Measurements from ENCODE around the gene TRIM3.

Gene TRIM3

GRCh38 chr11:6481012-6481923 lies 7.5 kb upstream of the TRIM3 start, which contains the start of the genes ARFIP2 and TIMM10B:
ARFIP2 (minus strand) TSS chr11:6481331; CDS start chr11:6480421, 910 bp downstream.
TIMM10B (plus strand) TSS chr11:6481501; CDS start chr11:6481517, 16 bp downstream.
- DNase-seq (ENCODE audit: low read depth in 2 of 2, low spot score in 1 of 2) = peak; percentile 91 to 94

DNA sequence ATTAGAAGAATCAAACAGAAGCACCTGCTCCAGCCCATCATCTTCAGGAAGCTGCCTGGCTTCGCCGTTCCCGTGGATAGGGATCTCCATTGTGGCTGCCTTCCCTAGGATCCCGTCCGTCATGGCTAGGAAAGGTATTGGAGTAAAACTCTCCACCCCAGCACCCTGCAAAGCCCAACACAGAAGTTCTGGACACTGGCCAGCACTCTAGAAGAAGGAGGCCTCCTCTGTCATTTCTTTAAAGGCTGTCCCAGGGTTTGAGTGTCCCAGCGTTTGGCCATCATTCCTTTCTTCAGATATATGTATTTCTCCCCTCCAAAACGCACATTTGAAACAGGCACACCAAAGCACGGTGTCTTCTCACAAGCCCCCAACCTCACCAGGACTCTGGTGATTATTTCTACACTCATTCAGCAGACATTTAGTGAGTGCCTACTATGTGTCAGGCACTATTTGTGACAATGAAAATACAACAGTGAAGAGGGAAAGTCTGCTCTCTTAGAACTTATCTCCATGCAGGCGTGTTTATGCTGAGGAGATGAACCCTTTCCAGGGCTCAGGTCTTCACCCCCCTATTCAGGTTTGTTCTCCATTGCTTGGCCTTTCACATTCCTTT lies 6.7 kb upstream of the TRIM3 start:
- DNase-seq (ENCODE audit: low read depth in 2 of 2, low spot score in 1 of 2) = no peak

DNA sequence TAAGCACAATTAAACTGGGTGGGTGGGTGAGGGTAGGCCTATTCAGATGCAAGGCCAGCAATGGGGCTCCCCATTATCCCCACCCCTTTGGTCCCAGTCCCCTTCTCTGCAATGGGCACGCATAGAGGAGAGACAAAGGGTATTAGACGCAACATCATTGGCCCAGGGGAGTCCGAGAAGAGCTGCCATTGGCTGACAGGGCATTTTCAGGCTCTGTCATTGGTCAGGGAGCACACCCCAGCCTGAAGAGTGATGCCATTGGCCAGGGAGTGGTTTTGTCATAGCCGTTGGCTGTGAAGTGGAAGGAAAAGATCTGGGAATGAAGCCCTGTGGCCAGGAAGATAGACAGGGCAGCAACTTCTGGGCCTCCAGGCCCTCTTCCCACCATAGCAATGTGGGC lies 2.8 kb upstream of the TRIM3 start:
- no peak for DNase-seq (ENCODE audit: low read depth in 2 of 2, low spot score in 1 of 2)

GRCh38 chr11:6475936-6476335 lies 2.2 kb upstream of the TRIM3 start:
- DNase-seq (ENCODE audit: low read depth in 2 of 2, low spot score in 1 of 2) = no peak

DNA sequence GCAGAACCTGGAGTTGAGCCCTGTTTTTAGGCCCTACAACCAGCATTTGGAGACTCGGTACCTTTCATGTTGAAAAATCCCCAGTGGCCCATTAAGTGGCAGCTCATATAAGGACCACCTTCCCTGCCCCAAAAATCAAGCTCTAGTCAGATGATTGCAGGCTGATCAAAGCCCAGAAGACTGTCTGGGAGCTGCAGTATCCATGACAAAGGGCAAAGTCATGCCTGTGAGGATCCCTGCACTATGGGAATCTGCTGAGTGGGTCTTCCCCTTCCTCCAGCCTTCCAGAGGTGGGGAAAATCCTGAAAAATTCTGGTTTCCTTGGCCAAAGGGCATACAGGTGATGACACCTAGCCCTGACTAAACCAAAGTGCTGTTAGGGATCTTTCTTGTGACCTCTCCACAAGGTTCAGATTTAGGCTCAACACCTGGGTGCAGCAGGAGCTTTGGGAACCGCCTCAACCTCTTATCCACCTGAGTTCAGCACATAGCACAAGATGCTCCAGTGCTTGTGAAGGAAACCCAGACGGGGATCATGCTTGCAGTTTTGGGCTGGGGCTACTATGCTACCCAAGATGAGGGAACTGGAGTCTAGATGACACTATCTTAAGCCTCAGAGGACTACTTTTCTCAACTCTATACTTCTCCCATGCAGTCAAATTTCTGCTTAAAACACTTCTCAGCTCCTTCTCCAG lies 1.2 kb upstream of the TRIM3 start:
- DNase-seq (ENCODE audit: low read depth in 2 of 2, low spot score in 1 of 2) = no peak

- no peak for DNase-seq (ENCODE audit: low read depth in 2 of 2, low spot score in 1 of 2)
Measured at GRCh38 chr11:6474413-6474792, 662 bp upstream of the TRIM3 start.

GRCh38 chr11:6472934-6473333 lies 807 bp downstream of the TRIM3 start:
- DNase-seq (ENCODE audit: low read depth in 2 of 2, low spot score in 1 of 2) = no peak

DNA sequence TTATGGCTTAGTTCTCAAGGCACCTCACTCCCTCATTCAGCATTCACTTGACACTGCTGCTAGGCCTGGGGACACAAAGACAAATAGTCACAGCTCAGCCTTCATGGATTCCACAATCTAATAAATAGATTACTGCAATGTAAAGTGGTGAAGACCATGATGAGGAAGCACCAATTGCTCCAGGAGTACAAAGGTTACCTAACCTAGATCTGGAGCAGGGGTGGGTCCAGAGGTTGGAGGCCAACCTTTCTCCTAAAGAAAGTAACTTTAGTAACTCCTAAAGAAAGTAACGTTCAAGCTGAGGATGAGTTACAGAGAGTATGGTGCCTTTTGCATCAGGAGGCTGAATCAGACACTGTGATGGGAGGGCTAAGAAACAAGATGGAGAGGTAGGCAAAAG lies 4.1 kb downstream of the TRIM3 start:
- DNase-seq (ENCODE audit: low read depth in 2 of 2, low spot score in 1 of 2) = no peak

- no peak for DNase-seq (ENCODE audit: low read depth in 2 of 2, low spot score in 1 of 2)
Measured at GRCh38 chr11:6468712-6469495, 4.8 kb downstream of the TRIM3 start.

GRCh38 chr11:6459099-6459450 lies 14.7 kb downstream of the TRIM3 start:
- no peak for DNase-seq (ENCODE audit: low read depth in 2 of 2, low spot score in 1 of 2)

- DNase-seq (ENCODE audit: low read depth in 2 of 2, low spot score in 1 of 2) = no peak
Measured at GRCh38 chr11:6458352-6459098, 15.2 kb downstream of the TRIM3 start.

GRCh38 chr11:6457581-6458320 lies 16.0 kb downstream of the TRIM3 start:
- no peak for DNase-seq (ENCODE audit: low read depth in 2 of 2, low spot score in 1 of 2)

DNA sequence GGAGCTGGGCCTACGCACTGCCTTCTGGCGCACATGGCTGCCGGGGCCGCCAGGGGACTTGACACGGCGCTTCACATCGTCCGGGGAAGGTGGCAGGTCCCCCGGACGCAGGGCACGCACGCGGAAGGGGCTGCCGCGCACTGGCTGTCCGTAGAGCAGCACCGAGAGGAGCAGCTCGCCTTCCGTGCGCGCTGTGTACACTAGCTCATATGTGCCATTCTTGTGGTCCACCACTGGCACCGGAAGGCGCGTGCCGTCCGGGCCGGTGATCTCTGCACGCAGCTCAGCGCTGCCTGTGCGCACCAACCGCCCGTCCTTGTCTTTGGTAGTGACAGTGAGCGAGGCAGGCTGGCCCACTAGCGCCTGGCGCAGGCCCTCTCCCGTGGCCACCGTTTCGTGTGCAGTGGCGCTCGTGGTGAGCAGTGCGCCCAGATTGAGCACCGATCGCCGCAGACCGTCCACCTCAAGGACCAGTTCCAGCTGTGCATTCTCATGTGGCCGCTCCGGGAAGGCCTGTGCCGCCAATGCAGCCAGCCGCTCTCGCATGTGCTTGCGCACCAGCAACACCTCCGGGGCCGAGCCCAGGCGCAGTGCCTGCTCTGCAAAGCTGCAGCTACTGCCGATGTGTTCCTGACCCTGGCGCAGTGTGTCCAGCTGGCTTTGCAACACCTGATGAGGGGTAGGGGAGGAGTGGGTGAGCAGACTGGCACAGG lies 17.2 kb downstream of the TRIM3 start:
- DNase-seq (ENCODE audit: low read depth in 2 of 2, low spot score in 1 of 2) = no peak

GRCh38 chr11:6455070-6455469 lies 18.7 kb downstream of the TRIM3 start:
- DNase-seq (ENCODE audit: low read depth in 2 of 2, low spot score in 1 of 2) = no peak

DNA sequence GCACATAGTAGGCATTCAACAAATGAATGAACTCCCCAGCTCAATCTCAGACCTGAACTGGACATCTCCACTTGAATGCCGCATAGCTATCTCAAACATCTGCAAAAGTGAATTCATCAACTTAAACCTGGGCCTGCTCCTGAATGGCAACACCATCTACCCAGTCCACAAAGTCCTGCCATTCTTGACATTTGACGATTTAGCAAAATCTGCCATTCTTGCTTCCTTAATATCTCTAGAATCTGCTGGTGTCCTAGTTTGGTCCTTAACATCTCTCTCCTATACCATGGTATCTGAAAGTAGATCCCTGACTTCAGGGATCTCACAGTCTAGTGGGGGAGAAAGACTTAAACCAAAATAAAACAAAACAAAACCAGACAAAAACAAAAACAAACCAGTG lies 20.6 kb downstream of the TRIM3 start:
- DNase-seq (ENCODE audit: low read depth in 2 of 2, low spot score in 1 of 2) = no peak

- no peak for DNase-seq (ENCODE audit: low read depth in 2 of 2, low spot score in 1 of 2)
Measured at GRCh38 chr11:6452219-6452618, 21.5 kb downstream of the TRIM3 start.

DNA sequence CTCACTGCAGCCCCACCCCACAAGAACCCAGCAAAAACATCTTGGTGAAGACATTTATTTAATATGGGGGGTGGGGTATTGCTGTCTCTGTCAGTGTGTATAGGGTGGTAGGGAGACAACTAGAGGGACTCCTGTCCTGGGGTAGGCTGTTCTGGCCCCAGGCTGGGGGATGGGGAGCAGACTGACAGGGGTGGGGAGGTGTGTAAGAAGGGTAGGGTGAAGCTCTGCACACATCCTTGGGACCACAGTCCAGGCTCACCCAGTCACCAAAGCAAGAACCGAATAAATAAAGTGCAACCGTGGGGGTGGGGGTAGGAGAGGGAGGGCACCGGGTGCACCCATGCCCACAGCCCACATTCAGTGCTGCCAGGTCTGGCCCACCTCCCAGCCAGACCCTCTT lies 25.2 kb downstream of the TRIM3 start:
- DNase-seq (ENCODE audit: low read depth in 2 of 2, low spot score in 1 of 2) = no peak

DNA sequence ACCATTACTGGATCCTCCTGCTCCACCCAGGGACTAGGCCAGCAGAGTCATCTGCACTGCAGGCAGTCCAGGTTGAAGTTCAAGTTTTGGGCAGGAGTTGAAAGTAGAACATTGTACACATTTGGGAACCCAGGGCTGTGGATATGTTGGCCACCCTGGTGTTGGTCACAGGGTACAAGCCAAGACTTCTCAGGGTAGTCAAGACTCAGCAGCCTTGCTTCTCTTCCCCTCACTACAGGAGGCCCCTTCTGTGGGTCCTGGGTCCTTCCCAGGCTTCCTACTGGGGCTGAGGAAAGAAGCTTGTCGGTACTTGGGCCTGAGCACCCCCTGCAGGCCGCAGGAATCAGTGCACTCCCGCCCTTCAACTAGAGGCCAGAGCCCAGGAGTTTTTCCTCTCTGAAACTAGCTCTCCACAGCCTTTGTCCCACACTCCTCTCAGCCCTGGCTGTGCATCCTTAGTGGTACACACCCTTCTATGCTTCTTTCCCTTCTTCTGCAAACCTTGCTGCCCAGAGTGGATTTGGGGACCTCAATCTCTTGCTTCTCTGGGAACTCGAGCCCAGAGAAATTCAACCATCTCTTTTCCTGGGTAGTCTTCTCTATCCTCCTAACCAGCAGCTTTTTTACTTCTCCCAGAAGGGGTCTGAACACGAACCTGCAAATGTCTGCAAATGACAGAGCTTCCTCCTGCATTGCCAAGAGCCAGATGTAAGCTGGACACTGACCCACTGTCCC lies 30.3 kb downstream of the TRIM3 start:
- peak in 1 of 2 donors; percentile 29 for DNase-seq (ENCODE audit: low read depth in 2 of 2, low spot score in 1 of 2)
